Stimulated activated CD4-positive, alpha-beta T cell treated with anti-CD3 and anti-CD28 coated beads, Interleukin-2, amount 100 ng/mL, for 24 hours (primary cell): ENCODE results near the gene KCNQ2.
"Not testable (repeated sequence)": the region's sequence is repeated elsewhere in the genome, so short reads cannot be mapped to it uniquely, and the experiment has no call there.

Experiments used
- DNase-seq, 2 donors: peaks; one replicate each; pipeline ENCODE4 v3.0.0-alpha.2; 2020

The KCNQ2 gene

GRCh38 chr20:63471981-63472831 lies at the start of gene KCNQ2:
TSS of gene KCNQ2 (minus strand) at chr20:63472655. CDS start at chr20:63472463, 192 bp downstream.
- DNase-seq = peak in 1 of 2 donors; percentile 32

DNA sequence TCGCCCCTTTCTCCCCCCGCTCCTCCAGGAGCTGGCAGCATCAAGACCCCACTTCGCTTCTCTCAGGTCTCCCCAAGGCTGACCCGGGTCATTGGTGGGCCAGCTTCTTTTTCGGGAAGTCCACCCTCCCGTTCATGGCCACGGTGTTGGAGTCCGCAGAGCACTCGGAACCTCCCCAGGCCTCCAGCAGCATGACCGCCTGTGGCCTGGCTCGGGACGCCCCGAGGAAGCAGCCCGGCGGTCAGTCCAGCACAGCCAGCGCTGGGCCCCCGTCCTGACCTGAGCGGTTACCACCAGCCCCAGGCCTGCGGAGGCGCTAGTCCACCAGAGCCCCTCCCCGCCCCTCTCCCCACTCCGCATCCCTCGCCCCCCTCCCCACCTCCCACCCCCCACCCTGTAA lies 49.1 kb upstream of the KCNQ2 start:
- DNase-seq = no peak

GRCh38 chr20:63520934-63521601 lies 48.6 kb upstream of the KCNQ2 start:
- DNase-seq = peak; percentile 75

GRCh38 chr20:63520504-63520933 lies 48.1 kb upstream of the KCNQ2 start, which contains the start of gene PPDPF:
TSS of gene PPDPF (plus strand) at chr20:63520765. CDS start at chr20:63521309, 544 bp downstream.
- DNase-seq = peak; percentile 84 to 85

- DNase-seq = peak; percentile 67 to 71
Measured at GRCh38 chr20:63519668-63520503, 47.4 kb upstream of the KCNQ2 start.

DNA sequence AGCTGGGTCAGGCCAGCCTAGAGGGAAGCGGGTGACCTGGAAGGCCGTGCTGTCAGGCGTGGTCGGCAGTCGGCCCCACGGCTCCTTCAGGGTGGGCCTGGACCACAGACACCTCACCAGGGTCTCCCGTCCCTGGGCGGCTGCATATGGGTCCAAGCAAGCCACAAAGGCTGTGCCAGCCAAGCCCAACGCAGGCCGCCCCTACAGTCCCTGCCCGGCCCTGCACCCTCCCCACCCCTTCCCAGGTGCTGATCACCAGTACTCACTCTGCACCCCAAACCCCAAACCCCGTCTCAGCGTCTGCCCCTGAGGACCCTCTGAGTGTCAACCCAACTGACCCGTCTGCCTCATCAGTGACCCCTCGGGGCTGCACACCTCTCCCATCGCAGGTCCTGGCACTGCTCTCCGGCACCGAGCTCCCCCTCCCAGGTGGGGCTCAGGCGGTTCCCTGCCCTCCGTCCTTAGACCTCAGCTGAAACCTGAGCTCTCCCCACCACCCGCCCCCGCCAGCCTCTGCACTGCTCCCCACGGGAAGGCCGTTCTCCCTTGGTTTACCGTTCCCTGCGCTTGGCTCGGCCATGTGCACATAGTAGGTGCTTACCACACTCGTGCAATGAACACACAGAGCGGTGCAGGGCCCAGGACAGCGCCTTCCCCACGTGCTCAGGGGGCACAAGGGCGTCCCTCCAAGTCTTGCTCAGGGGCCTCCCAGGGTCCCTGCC lies 46.7 kb upstream of the KCNQ2 start:
- no peak for DNase-seq

GRCh38 chr20:63518351-63518861 lies 46.0 kb upstream of the KCNQ2 start:
- DNase-seq = no peak

- DNase-seq = no peak
Measured at GRCh38 chr20:63517376-63518309, 45.2 kb upstream of the KCNQ2 start.

GRCh38 chr20:63514520-63514919 lies 42.1 kb upstream of the KCNQ2 start:
- DNase-seq = not testable (repeated sequence)

DNA sequence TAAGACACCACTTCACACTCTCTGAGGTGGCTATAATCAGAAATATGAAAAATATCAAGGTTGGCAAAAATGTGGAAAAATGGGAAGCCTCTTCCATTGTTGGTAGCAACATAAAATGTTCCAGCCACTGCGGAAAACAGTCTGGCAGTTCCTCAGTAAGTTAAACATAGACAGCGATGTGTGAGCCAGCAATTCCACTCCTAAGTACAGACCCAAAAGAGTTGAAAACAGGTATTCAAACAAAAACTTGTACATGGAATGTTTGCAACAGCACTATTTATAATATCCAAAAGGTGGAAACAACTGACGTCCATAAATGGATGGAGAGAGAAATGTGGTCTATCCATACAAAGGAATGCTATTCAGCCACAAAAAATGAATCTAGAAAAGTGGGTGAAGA lies 40.8 kb upstream of the KCNQ2 start:
- no peak for DNase-seq

- no peak for DNase-seq
Measured at GRCh38 chr20:63509088-63509564, 36.7 kb upstream of the KCNQ2 start.

DNA sequence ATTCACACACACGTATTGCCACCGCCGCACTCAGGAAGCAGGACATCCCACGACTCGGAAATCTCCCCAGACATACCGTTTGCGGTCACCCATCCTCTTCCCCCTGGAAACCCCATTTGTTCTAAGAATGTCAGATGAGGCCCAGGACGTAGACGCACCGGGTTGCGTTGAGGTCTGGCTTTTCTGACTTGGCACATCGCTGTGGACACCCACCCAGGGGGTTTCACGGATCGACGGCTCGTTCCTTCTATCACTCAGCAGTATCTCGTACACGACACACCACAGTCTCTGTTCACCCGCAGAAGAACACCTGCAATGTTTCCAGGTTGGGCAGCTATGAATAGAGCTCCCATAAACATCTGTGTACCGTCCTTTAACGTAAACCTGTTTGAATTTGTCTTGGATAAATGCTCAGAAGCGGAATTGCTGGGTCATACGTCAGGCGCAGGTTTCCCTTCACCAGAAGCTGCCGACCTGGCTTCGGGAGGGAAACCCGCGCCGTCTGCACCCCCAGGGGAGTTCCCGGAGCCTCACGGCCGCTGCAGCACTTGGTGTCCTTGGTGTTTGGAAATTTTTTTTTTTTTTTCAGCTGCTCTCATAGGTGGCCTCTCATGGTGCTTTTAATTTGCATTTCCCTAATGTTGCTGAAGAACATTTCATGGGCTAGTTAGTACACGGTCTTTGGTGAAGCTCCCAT lies 35.8 kb upstream of the KCNQ2 start:
- no peak for DNase-seq

GRCh38 chr20:63507083-63507743 lies 34.8 kb upstream of the KCNQ2 start:
- no peak for DNase-seq

- DNase-seq = no peak
Measured at GRCh38 chr20:63505723-63506122, 33.3 kb upstream of the KCNQ2 start.

DNA sequence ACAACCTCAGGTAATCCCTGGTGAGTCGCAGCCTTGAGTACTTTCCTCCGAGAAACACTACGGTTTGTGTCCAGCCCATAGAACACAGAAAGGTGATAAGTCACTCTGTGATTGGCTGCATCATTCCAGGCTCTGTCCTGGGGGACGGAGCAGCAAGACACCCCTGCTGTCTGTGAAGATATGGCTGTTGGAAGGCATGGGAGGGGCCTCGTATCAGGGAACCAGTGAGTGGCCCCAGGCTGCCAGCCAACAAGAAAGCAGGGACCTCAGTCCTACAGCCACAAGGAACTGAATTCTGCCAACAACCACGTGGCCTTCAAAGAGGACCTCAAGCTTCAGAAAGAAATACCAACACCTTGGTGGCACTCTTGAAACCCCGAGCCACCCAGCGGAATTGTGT lies 32.8 kb upstream of the KCNQ2 start:
- no peak for DNase-seq

- DNase-seq = no peak
Measured at GRCh38 chr20:63504642-63505041, 32.2 kb upstream of the KCNQ2 start.

DNA sequence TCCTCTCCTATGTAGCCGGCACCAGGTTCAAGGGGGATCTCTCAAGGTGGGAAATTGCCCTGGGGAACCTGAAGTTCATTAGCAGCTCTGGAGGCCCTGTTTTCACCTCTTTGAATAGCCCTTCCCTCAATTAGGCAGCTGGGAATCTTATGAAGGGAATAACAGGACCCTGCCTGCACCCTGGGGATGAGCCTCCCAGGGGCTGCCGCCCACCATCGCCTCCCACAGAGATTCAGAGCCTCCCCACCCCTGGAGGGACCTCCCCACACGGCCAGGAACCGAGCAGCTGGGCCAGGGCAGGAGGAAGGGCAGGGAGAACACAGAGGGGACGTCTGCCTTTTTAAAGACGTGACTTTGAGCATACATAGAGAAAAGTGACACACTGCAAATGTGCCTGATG lies 31.1 kb upstream of the KCNQ2 start:
- DNase-seq = no peak

DNA sequence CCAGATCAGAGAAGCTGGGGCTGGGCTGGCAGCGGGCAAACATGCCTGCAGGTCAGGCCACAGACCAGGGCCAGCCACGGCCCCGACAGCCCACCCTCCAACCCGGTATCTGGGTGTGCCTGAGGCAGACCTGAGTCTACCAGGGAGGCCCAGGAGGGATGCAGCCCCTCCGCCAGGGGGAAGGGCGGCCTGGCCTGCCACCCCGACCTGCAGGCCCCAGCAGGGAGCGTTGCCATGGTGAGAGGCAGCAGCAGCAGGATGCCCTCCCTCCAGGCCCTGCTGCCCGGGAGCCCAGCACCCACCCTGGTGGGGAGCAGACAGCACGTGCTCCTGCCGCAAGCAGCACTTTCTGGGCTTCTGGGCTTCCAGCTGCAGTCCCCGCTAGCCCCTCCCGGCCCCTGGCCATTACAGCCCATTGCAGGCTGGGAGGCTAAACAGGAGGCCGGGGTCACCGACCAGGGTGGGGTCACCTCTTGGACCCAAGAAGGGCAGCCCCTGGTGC lies 30.3 kb upstream of the KCNQ2 start:
- DNase-seq = no peak
